ENCODE measurements around the gene RAP2A.

DNA sequence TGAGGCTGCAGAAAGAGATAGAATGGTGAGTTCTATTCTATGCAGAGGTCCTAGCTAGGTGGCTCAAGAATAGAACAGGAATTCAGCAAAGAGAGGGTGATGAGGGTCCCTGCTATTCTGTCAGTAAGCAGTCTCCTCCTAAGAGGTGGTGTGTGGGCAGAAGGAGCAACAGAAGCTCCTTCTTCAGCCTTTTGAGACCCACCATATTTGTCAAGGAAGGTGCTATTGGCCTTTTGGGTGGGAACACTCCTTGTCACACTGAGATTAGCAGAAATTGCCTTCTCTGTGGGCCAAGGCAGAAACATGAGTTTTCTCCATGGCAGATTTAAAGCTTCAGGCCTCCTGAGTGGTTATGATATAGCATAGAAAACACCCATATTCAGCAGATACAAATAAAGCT is 39.4 kb upstream of the RAP2A start:
- TF ChIP-seq, protein P1, sequence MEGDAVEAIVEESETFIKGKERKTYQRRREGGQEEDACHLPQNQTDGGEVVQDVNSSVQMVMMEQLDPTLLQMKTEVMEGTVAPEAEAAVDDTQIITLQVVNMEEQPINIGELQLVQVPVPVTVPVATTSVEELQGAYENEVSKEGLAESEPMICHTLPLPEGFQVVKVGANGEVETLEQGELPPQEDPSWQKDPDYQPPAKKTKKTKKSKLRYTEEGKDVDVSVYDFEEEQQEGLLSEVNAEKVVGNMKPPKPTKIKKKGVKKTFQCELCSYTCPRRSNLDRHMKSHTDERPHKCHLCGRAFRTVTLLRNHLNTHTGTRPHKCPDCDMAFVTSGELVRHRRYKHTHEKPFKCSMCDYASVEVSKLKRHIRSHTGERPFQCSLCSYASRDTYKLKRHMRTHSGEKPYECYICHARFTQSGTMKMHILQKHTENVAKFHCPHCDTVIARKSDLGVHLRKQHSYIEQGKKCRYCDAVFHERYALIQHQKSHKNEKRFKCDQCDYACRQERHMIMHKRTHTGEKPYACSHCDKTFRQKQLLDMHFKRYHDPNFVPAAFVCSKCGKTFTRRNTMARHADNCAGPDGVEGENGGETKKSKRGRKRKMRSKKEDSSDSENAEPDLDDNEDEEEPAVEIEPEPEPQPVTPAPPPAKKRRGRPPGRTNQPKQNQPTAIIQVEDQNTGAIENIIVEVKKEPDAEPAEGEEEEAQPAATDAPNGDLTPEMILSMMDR (IDR thresholded peaks at IDR 0.05; ENCODE audit: insufficient read depth, low read depth, low read length): no peak
- TF ChIP-seq EZH2 (IDR thresholded peaks at IDR 0.05; ENCODE audit: insufficient read depth, low read length): no peak
